CD8-positive, alpha-beta memory T cell (primary cell): Measurements from ENCODE around the gene RUNX3. TPM values are rescaled to one million over a fixed set of nuclear protein-coding genes. Genes with fewer than 3 reads are reported as not detected.

Experiments
- CTCF ChIA-PET: fragments of 350-600 bp; sonication (Branson Sonifier 250); formaldehyde crosslinking; loops from one replicate; lab custom pipeline; 2021; ENCODE audit warnings: antibody characterized with exemption; lab: Charles Lee
- POLR2A ChIA-PET: fragments of 350-600 bp; sonication (Branson Sonifier 250); formaldehyde crosslinking; loops from one replicate; lab custom pipeline; 2021; ENCODE audit warnings: antibody characterized with exemption; lab: Charles Lee
- DNase-seq, 5 donors: peaks; one replicate each; pipeline versions ENCODE4 v3.0.0 to v3.0.0-alpha.2; 2020 to 2022; ENCODE audit warnings: mixed read lengths in 1 of 5
- H3K27ac ChIP-seq: one replicate; pipeline ENCODE4 v1.7.0; 2013; ENCODE audit warnings: low read depth, mild to moderate bottlenecking, low read length, moderate library complexity
- H3K27me3 ChIP-seq: 2 replicates; pipeline ENCODE4 v1.7.0; 2013; ENCODE audit warnings: low read length, mild to moderate bottlenecking; ENCODE audit not compliant: insufficient read depth, poor library complexity, severe bottlenecking
- H3K36me3 ChIP-seq: 2 replicates; pipeline ENCODE4 v1.7.0; 2013; ENCODE audit warnings: mild to moderate bottlenecking, low read length, moderate library complexity; ENCODE audit not compliant: insufficient read depth
- H3K4me1 ChIP-seq: 2 replicates; pipeline ENCODE4 v1.7.0; 2013; ENCODE audit warnings: mild to moderate bottlenecking, low read length, moderate library complexity; ENCODE audit not compliant: insufficient read depth
- H3K4me3 ChIP-seq: 2 replicates; pipeline ENCODE4 v1.7.0; 2013; ENCODE audit warnings: mild to moderate bottlenecking, low read length
- H3K9me3 ChIP-seq: 2 replicates; pipeline ENCODE4 v1.7.0; 2013; ENCODE audit warnings: mild to moderate bottlenecking, low read length
- H3K27ac Mint-ChIP-seq, 8 donors: one replicate each; pipeline ENCODE4 v1.8.0; 2020 to 2021; ENCODE audit warnings: mixed read lengths in 8 of 8, mild to moderate bottlenecking in 6 of 8, inconsistent platforms in 3 of 8, moderate library complexity in 3 of 8
- H3K27me3 Mint-ChIP-seq, 2 donors: one replicate each; pipeline ENCODE4 v1.8.0; 2020 to 2021; ENCODE audit warnings: mixed read lengths in 2 of 2, mild to moderate bottlenecking in 1 of 2, moderate library complexity in 1 of 2
- H3K36me3 Mint-ChIP-seq, 3 donors: one replicate each; pipeline ENCODE4 v1.8.0; 2020 to 2021; ENCODE audit warnings: mixed read lengths in 3 of 3, inconsistent platforms in 1 of 3, mild to moderate bottlenecking in 1 of 3
- H3K4me1 Mint-ChIP-seq, 3 donors: one replicate each; pipeline ENCODE4 v1.8.0; 2020 to 2021; ENCODE audit warnings: mixed read lengths in 3 of 3, inconsistent platforms in 1 of 3, mild to moderate bottlenecking in 1 of 3
- H3K4me3 Mint-ChIP-seq, 7 donors: one replicate each; pipeline ENCODE4 v1.8.0; 2020 to 2021; ENCODE audit warnings: mixed read lengths in 7 of 7, mild to moderate bottlenecking in 6 of 7, moderate library complexity in 4 of 7, inconsistent platforms in 2 of 7
- H3K9me3 Mint-ChIP-seq, 5 donors: one replicate each; pipeline ENCODE4 v1.8.0; 2020 to 2022; ENCODE audit warnings: mixed read lengths in 5 of 5, mild to moderate bottlenecking in 3 of 5, moderate library complexity in 2 of 5, inconsistent platforms in 1 of 5
- polyA plus RNA-seq: library from polyadenylated mRNA; unstranded; fragments of 300-500 nt; fragmentation: Illumina TruSeq; gene quantifications from one replicate; pipeline ENCODE4 v1.2.3, GENCODE V29; 2021
- total RNA-seq, 2 experiments: library from RNA; stranded (reverse); gene quantifications; one replicate each; pipeline ENCODE4 v1.2.3, GENCODE V29; 2021

RUNX3 gene
- total and polyA plus RNA-seq, 3 experiments from 2014 or later: 107 to 241 (median 218) TPM

DNA sequence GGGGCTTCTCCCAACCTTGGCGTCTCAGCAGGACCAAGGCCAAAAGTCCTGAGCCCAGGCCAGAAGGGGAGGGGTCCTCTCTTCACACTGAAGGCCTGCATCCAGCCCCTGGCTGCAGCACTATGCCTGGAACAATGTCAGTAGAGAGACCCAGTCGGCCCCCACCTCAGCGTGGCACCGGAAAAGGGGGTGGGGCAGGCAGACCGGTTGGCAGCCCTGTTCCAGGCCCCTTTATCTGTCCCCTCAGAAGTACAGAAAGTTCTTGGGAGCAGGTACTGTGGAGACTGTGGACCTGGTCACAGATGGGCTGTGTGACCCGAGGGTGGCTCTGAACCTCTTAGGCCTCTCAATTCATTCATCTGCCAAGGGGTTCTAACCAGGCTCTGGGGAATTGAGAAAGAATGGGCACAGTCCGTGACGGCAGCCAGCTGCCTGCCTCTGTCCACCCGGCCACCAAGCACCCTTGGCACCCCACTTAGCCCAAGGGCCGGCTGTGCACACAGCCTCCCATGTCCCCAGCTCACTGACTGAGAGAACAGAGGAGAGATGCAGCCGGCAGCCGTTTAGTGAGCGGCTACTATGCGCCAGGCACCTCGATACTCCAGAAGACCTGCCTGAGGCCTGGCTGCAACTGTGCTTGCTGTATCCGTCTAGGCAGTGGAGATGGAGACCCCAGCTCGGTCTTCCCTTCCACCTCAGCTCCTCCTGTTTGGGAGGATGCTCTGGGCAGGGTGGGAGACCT lies 23.9 kb downstream of the RUNX3 start:
- POLR2A ChIA-PET: no interaction called here
- H3K4me1 ChIP-seq: peaks cover 63% of the 10 kb centered on the region

DNA sequence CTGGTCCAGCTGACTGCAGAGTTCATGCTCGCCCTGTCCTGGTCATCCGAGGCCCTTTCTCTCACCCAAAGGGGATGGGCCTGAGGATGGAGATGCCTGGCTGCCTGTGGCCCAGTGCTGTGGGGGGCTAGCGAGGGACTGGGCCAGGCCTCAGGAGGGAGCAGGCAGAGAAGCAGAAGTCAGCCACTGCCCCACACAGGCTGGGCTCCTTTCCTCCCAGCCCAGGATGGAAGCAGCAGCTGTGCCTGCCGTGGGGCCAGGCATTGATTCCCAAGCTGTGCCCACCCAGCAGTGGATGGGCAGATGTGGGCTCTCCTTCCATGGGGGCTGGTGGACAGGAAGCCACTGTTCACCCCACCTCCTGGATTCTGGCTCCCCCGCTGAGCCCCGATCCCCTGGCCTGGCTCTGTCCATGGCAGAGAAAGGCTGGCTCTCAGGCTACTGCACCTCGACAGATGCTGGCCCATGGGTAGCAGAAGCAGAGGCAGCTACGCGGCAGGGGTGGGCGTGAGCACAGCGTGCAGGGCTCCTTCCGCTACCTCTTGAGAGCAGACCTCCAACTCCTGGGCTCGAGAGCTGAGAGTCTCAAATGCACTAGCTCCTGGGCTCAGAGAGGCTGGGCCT lies 24.6 kb downstream of the RUNX3 start:
- Histone ChIP-seq H3K27ac (no peak overlapping the region), H3K4me3 (no peak overlapping the region), H3K27me3 (no peaks in the 10 kb centered on the region), H3K4me1 (peaks cover 57% of the 10 kb centered on the region), H3K36me3 (peaks cover 64% of the 10 kb centered on the region), H3K9me3 (no peaks in the 10 kb centered on the region)
- ChIA-PET POLR2A (no interaction called here), CTCF (interaction anchor here (3.2 kb wide), 1 partner anchor 57 kb away, joined by 11 read pairs; no protein-coding TSS in a partner anchor)
- peak overlapping the region in 7 of 8 donors; percentile 42 to 76 (median 57) for H3K27ac Mint-ChIP-seq
- DNase-seq: peak in 1 of 5 donors; percentile 42
- peaks cover 14 to 94% (median 14%) of the 10 kb centered on the region in 3 donors for H3K36me3 Mint-ChIP-seq
- H3K4me1 Mint-ChIP-seq: peaks cover 45 to 91% (median 57%) of the 10 kb centered on the region in 3 donors
- peak overlapping the region in 1 of 7 donors; percentile 20 for H3K4me3 Mint-ChIP-seq
- H3K9me3 Mint-ChIP-seq: peaks cover 0 to 2% (median 0%) of the 10 kb centered on the region in 5 donors
- H3K27me3 Mint-ChIP-seq: peaks cover 0 to 4% of the 10 kb centered on the region in 2 donors

More for the DNA sequence above, 23.9 kb downstream of the RUNX3 start:
- H3K4me1 Mint-ChIP-seq: peaks cover 47 to 93% (median 62%) of the 10 kb centered on the region in 3 donors
- peak in 1 of 5 donors; percentile 45 for DNase-seq
- H3K27me3 Mint-ChIP-seq: peaks cover 0 to 4% of the 10 kb centered on the region in 2 donors
- CTCF ChIA-PET: interaction anchor here (3.2 kb wide), 1 partner anchor 58 kb away, joined by 11 read pairs; no protein-coding TSS in a partner anchor
- H3K27ac Mint-ChIP-seq: peak overlapping the region in 7 of 8 donors; percentile 45 to 100 (median 76)
- peaks cover 13 to 94% (median 14%) of the 10 kb centered on the region in 3 donors for H3K36me3 Mint-ChIP-seq
- Histone ChIP-seq H3K4me3 (no peak overlapping the region), H3K27ac (no peak overlapping the region), H3K9me3 (no peaks in the 10 kb centered on the region), H3K27me3 (no peaks in the 10 kb centered on the region), H3K36me3 (peaks cover 64% of the 10 kb centered on the region)
- peaks cover 0 to 2% (median 0%) of the 10 kb centered on the region in 5 donors for H3K9me3 Mint-ChIP-seq
- peak overlapping the region in 2 of 7 donors; percentile 15 to 20 for H3K4me3 Mint-ChIP-seq

DNA sequence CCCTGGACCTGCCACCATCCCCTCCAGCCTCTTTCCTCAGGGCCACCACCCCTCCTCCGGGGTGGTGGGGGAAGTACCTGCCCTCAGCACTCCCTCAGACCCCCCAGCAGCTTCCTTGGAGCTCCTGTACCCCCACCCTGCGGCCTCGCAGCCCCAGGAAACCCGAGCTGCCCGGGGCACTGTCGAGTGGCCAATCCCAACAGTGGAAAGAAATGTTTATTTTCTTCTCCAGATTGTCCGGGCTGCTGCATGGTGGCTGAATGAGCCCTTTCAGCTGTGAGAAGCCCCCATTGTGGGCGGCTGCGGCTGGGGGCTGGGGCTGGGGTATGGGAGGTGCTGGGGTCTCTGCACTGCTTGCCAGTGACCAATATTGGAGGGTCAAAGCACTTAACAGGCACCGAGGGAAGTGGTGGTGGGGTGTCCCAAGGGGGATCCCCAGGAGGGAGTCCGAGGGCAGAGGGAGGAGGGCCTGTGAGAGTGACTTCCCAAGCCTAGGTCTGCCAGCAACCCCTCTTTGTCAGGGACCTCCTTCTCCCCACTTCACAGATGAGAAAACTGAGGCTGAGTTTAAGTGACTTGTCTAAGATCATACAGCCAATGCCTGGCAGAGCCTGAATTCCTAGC lies 25.2 kb downstream of the RUNX3 start:
- H3K9me3 ChIP-seq: no peaks in the 10 kb centered on the region
- POLR2A ChIA-PET: interaction anchor here (1.1 to 1.6 kb wide), 2 partner anchors 20 to 25 kb away, joined by 4 to 5 read pairs; partner anchors contain the start of gene RUNX3
- peaks cover 0 to 2% (median 0%) of the 10 kb centered on the region in 5 donors for H3K9me3 Mint-ChIP-seq
- H3K27me3 Mint-ChIP-seq: peaks cover 0 to 4% of the 10 kb centered on the region in 2 donors
- H3K27me3 ChIP-seq: no peaks in the 10 kb centered on the region
- H3K4me1 Mint-ChIP-seq: peaks cover 47 to 91% (median 58%) of the 10 kb centered on the region in 3 donors
- peaks cover 64% of the 10 kb centered on the region for H3K36me3 ChIP-seq
- CTCF ChIA-PET: interaction anchor here (2.3 to 3.2 kb wide), 2 partner anchors 28 to 57 kb away, joined by 6 to 11 read pairs; no protein-coding TSS in a partner anchor
- DNase-seq: peak in 2 of 5 donors; percentile 1 to 44
- H3K4me3 ChIP-seq: no peak overlapping the region
- H3K4me1 ChIP-seq: peaks cover 57% of the 10 kb centered on the region
- H3K4me3 Mint-ChIP-seq: no peak overlapping the region
- no peak overlapping the region for H3K27ac ChIP-seq
- peaks cover 14 to 98% (median 14%) of the 10 kb centered on the region in 3 donors for H3K36me3 Mint-ChIP-seq
- H3K27ac Mint-ChIP-seq: peak overlapping the region in 6 of 8 donors; percentile 45 to 76 (median 60)

DNA sequence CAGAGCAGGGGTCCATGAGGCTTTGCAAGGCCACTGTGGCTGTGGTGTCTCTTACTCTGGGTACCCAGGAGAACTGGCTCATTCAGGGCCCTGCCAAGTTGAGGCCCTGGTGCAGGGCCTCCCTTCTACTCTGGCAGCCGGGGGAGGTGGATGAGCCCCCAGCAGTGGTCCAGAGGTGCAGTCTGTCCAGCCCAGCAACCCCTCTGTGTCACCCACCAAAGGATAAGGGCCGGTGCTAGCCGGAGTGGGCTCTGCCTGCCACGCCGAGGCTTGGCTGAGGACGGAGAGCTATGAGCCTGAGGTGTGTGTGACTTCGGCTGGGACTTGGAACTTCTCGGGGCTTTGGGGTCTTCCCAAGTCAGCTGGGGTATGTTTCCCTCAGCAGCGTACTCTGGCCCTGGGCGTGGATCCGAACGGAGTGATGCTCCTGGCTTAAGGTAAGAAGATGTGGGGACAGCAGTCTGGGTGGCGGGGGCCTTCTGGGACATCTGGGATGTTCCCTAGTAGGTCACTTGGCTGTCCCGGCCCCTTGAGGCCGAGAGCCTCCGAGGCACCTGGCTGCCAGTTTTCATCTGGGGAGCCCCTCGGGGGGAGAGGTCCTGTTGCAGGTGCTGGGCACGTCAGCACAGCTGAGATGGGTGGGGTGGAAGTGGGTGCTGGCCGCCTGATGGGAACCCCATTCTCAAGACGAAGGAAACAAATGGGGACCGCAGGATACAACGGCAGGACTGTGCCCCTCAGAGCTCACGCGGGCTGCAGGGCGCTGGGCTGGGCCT lies 25.9 kb downstream of the RUNX3 start:
- Histone ChIP-seq H3K27ac (no peak overlapping the region), H3K36me3 (peaks cover 58% of the 10 kb centered on the region), H3K9me3 (no peaks in the 10 kb centered on the region), H3K27me3 (no peaks in the 10 kb centered on the region), H3K4me3 (no peak overlapping the region), H3K4me1 (peaks cover 57% of the 10 kb centered on the region)
- ChIA-PET POLR2A (interaction anchor here (1.1 to 1.6 kb wide), 2 partner anchors 21 to 26 kb away, joined by 4 to 5 read pairs; partner anchors contain the start of gene RUNX3), CTCF (interaction anchor here (2.3 to 3.2 kb wide), 2 partner anchors 29 to 56 kb away, joined by 6 to 11 read pairs; no protein-coding TSS in a partner anchor)
- Mint-ChIP-seq H3K4me1 (peaks cover 47 to 91% (median 58%) of the 10 kb centered on the region in 3 donors), H3K27ac (peak overlapping the region in 7 of 8 donors; percentile 24 to 79 (median 71)), H3K9me3 (no peaks in the 10 kb centered on the region), H3K27me3 (peaks cover 0 to 4% of the 10 kb centered on the region in 2 donors), H3K4me3 (peak overlapping the region in 2 of 7 donors; percentile 12 to 66), H3K36me3 (peaks cover 8 to 95% (median 14%) of the 10 kb centered on the region in 3 donors)
- DNase-seq: peak in 1 of 5 donors; percentile 47

DNA sequence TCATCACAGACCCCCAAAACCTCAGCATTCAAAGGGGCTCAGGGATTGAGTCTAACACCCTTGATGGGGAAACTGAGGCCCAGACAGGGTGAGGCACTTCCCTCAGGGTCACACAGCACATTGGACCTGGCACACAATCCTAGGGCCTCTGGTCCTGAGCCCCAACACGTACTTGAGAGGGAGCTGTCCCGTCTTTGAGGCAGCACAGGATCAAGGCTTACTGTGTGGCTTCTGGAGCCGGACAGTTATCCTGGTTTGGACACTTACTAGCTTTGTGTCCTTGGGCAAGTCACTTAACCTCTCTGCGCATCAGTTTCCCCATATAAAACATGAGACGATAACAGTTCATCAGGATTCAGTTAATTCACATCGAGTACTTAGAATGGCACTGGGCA lies 26.5 kb downstream of the RUNX3 start:
- POLR2A ChIA-PET: interaction anchor here (1.1 to 1.6 kb wide), 2 partner anchors 22 to 27 kb away, joined by 4 to 5 read pairs; partner anchors contain the start of gene RUNX3
- CTCF ChIA-PET: interaction anchor here (2.3 to 3.2 kb wide), 2 partner anchors 29 to 55 kb away, joined by 6 to 11 read pairs; no protein-coding TSS in a partner anchor

DNA sequence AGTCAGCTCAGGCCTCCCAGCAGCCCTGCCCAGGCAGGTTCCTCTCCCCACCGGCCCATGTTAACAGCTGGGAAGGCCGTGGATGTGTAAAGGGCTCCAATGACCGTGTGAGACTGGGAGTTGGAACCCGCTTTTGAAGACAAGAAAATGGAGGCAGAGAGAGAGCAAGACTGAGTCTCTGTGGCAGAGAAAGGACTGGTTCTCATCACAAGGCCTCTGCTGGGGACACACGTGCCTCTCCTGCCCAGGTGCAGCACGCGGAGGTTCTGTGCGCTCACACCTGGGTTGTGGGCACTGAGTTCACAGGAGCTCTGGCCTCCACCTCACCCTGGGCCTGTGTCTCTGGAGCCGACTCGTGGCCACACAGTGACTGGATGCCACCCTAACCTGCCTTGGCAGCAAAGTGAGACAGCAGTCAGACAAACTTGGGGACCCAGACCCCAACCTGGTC lies 27.0 kb downstream of the RUNX3 start:
- Mint-ChIP-seq H3K27ac (peak overlapping the region in 7 of 8 donors; percentile 38 to 77 (median 69)), H3K9me3 (no peaks in the 10 kb centered on the region), H3K4me1 (peaks cover 47 to 91% (median 59%) of the 10 kb centered on the region in 3 donors), H3K4me3 (peak overlapping the region in 1 of 7 donors; percentile 56), H3K27me3 (peaks cover 0 to 2% of the 10 kb centered on the region in 2 donors), H3K36me3 (peaks cover 7 to 84% (median 12%) of the 10 kb centered on the region in 3 donors)
- peaks cover 57% of the 10 kb centered on the region for H3K4me1 ChIP-seq
- ChIA-PET CTCF (interaction anchor here (1.3 to 3.2 kb wide), 3 partner anchors 30 to 134 kb away, joined by 3 to 11 read pairs (median 6); no protein-coding TSS in a partner anchor), POLR2A (interaction anchor here (1.6 kb wide), 1 partner anchor 27 kb away, joined by 5 read pairs; the partner anchor contains the start of gene RUNX3)
- no peaks in the 10 kb centered on the region for H3K27me3 ChIP-seq
- no peak overlapping the region for H3K4me3 ChIP-seq
- no peak for DNase-seq
- no peak overlapping the region for H3K27ac ChIP-seq
- H3K36me3 ChIP-seq: peaks cover 46% of the 10 kb centered on the region
- no peaks in the 10 kb centered on the region for H3K9me3 ChIP-seq

More for the DNA sequence above, 26.5 kb downstream of the RUNX3 start:
- peaks cover 8 to 89% (median 14%) of the 10 kb centered on the region in 3 donors for H3K36me3 Mint-ChIP-seq
- DNase-seq: no peak
- Histone ChIP-seq H3K4me1 (peaks cover 57% of the 10 kb centered on the region), H3K4me3 (no peak overlapping the region), H3K36me3 (peaks cover 52% of the 10 kb centered on the region), H3K9me3 (no peaks in the 10 kb centered on the region), H3K27me3 (no peaks in the 10 kb centered on the region), H3K27ac (no peak overlapping the region)
- peak overlapping the region in 7 of 8 donors; percentile 24 to 79 (median 69) for H3K27ac Mint-ChIP-seq
- peaks cover 0 to 4% of the 10 kb centered on the region in 2 donors for H3K27me3 Mint-ChIP-seq
- H3K9me3 Mint-ChIP-seq: no peaks in the 10 kb centered on the region
- peaks cover 47 to 91% (median 58%) of the 10 kb centered on the region in 3 donors for H3K4me1 Mint-ChIP-seq
- peak overlapping the region in 2 of 7 donors; percentile 10 to 66 for H3K4me3 Mint-ChIP-seq
